ENCODE data around the gene FTH1.
"Not testable (repeated sequence)": the region's sequence is repeated elsewhere in the genome, so short reads cannot be mapped to it uniquely, and the experiment has no call there.

Gene FTH1

DNA sequence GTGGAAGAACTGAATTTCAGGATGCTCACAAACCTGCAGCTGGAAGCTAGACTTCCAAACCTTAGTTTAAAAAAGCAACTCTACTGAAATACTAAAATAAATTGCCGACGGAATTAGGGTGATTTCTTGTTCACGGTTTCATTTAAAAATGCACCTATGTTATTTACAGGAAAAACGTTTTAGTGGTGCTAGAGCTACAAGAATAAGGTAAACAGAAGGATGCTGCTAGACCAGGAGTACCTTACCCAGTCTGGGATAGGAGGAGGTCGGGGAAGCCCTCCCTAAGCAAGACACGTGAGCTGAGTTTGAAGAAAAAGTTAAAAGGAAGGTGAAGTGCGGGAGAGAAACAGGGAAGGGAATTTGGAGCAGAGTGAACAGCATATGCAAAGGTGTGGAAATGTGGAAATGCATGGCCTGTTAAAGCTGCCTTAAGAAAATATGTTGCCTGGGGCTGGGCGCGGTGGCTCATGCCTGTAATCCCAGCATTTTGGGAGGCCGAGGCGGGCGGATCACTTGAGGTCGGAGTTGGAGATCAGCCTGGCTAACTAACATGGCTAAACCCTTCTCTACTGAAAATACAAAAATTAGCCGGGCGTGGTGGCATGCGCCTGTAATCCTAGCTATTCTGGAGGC lies 1.4 kb upstream of the FTH1 start:
- H3K4me3 ChIP-seq (ENCODE audit: low read depth, low read length), result peak overlapping the region; percentile 89

DNA sequence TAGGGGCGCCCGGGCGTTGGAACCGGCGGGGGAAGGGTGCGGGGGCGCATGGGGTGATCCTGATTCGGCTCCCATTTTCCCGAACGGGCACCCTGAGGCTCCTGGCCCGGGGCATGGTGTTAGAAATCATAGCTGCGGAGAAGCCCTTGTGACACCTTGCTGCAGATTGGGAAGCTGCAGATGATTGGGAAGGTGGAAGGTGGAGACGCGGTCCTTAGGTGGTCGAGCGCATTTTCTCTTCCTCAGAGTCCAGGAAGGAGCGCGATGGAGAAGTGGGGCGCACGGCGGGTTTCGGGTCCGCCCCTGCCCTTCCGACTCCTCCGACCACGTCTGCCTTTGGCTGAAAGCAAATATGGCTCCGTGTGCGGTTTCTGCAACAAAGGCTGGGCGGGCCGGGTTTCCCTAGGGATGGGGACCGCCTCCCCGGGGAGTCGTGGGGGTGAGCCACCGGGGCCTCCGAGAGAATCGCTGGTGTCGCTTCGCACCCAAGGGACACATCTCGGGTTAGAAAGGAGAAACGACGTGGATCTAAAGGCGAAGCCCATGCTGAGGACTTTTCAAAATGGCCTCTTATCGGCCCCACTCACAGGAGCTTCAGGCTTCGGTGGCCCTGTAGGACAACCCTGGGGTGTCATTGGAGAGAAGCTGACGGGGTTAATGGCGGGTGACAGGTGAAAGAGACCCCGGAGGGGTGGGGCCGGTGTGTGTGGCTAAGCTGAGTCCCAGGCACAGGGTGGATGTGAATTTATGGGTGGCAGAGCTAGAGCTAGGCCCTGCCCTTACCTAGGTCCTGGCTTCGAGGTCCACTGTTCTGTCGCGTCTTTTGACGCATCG lies 707 bp upstream of the FTH1 start:
- H3K4me3 ChIP-seq (ENCODE audit: low read depth, low read length), result peak overlapping the region; percentile 89
- TF ChIP-seq, protein P1, sequence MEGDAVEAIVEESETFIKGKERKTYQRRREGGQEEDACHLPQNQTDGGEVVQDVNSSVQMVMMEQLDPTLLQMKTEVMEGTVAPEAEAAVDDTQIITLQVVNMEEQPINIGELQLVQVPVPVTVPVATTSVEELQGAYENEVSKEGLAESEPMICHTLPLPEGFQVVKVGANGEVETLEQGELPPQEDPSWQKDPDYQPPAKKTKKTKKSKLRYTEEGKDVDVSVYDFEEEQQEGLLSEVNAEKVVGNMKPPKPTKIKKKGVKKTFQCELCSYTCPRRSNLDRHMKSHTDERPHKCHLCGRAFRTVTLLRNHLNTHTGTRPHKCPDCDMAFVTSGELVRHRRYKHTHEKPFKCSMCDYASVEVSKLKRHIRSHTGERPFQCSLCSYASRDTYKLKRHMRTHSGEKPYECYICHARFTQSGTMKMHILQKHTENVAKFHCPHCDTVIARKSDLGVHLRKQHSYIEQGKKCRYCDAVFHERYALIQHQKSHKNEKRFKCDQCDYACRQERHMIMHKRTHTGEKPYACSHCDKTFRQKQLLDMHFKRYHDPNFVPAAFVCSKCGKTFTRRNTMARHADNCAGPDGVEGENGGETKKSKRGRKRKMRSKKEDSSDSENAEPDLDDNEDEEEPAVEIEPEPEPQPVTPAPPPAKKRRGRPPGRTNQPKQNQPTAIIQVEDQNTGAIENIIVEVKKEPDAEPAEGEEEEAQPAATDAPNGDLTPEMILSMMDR (IDR thresholded peaks at IDR 0.05; ENCODE audit: insufficient read depth, low read depth, low read length, missing control alignments), result no peak
- DNase-seq (ENCODE audit: low read depth), result peak; percentile 91

More for the DNA sequence above, 1.4 kb upstream of the FTH1 start:
- TF ChIP-seq, protein P1 (IDR thresholded peaks at IDR 0.05; ENCODE audit: insufficient read depth, low read depth, low read length, missing control alignments), result no peak
- DNase-seq (ENCODE audit: low read depth), result no peak

DNA sequence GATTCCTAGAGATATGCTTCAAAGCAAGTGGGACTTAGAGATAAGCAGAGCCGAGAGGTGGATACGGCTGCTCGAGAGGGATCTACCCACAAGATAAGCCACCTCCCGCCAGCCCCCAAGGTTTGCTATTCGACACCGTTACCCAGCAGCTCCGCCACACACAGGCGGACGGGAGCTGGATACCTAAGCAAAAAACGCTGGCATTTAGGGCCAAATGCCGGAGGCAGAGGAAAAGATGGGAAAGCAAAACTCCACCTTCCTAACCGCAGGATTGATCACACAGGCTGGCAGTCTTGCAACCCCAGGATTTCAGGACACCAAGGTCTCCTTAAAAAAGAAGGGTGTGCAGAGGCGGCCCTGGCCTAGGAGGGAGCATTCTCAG lies 709 bp downstream of the FTH1 start:
- TF ChIP-seq, protein P1 (IDR thresholded peaks at IDR 0.05; ENCODE audit: insufficient read depth, low read depth, low read length, missing control alignments), result no peak
- peak; percentile 45 for DNase-seq (ENCODE audit: low read depth)
- peak overlapping the region; percentile 76 for H3K4me3 ChIP-seq (ENCODE audit: low read depth, low read length)

DNA sequence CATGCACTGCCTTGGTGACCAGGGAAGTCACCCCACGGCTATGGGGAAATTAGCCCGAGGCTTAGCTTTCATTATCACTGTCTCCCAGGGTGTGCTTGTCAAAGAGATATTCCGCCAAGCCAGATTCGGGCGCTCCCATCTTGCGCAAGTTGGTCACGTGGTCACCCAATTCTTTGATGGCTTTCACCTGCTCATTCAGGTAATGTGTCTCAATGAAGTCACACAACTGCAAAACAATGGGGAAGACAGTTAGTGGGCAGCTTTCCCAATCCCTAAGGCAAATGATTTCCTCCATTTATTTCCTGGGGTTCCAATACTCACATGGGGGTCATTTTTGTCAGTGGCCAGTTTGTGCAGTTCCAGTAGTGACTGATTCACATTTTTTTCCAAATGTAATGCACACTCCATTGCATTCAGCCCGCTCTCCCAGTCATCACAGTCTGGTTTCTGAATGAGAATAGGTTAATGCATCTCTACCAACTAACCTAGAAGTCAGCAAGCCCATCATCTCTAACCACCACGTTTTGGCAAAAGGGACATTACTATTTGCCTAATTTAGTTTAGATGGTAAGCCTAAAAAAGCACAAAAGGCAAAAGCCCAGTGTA lies 2.7 kb downstream of the FTH1 start:
- DNase-seq (ENCODE audit: low read depth), result not testable (repeated sequence)
- peak overlapping the region; percentile 76 for H3K4me3 ChIP-seq (ENCODE audit: low read depth, low read length)

DNA sequence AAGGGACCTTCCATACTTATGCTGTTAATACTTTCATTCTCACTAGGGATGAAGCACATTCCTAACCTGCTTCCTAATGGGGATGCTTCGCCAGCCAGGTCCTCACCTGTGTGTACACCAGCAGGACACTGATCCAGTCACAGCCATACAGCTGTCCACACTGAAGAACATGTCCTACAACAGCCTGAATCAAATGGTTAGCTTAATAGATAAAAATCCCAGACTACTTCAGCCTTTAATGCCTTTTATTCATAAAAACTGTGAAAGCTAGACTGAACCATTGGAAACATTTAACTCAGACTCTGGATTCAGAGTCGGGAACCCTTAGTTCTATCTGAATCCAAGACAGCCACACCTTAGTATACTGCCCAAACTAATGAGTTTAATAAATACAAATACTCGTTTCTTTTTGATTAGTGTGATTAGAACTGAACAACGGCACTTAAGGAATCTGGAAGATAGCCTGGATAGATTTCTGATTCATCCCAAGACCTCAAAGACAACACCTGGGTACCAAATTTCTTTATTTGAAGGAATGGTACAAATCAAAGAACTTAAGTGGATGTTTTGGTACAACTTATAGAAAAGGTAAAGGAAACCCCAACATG lies 3.3 kb downstream of the FTH1 start:
- DNase-seq (ENCODE audit: low read depth), result peak; percentile 14
- H3K4me3 ChIP-seq (ENCODE audit: low read depth, low read length), result no peak overlapping the region
- TF ChIP-seq, protein P1 (IDR thresholded peaks at IDR 0.05; ENCODE audit: insufficient read depth, low read depth, low read length, missing control alignments), result no peak

DNA sequence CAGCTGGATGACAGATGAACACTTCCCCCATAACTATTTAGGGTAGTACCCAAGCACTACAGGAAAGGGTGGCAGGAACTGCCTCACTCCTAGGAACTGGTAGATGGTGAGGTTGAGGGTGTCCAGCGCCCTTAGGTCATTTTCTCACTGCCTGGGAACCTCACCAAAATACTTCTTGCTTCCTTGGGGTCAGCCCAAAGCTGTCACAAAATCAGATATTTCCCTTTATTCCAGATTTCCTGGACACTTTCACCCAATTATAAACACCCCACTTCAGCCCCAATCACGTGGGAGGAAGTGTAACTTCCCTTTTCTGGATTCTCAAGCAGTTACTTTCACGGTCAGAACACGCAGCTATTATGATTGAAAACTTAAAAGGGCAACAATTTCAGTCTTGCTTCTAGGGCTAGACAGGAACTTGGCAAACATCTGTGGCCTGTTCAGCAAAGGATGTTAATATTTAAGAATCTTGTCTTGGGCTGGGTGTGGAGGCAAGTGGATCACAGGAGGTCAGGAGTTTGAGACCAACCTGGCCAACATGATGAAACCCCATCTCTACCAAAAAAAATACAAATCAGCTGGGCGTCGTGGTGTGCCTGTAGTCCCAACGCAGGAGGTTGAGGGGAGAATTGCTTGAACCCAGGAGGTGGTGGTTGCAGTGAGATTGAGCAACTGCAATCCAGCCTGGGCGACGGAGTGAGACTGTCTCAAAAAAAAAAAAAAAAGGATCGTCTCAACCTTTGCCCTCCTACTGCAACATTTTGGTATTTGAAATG lies 4.0 kb downstream of the FTH1 start:
- TF ChIP-seq, protein P1 (IDR thresholded peaks at IDR 0.05; ENCODE audit: insufficient read depth, low read depth, low read length, missing control alignments), result no peak
- no peak overlapping the region for H3K4me3 ChIP-seq (ENCODE audit: low read depth, low read length)
- peak; percentile 72 for DNase-seq (ENCODE audit: low read depth)

Measured in GM12865 (cell line).